K562 (cell line): ENCODE results near the gene USP13. TPM values are rescaled to one million over a fixed set of nuclear protein-coding genes. Genes with fewer than 3 reads are reported as not detected.

Experiments used
- CTBP1 ChIP-seq: fragments of 450-650 bp; IDR thresholded peaks from 2 replicates; pipeline ENCODE4 v1.6.1; 2016; ENCODE audit warnings: borderline replicate concordance
- EGR1 ChIP-seq: fragments of 450-650 bp; conservative IDR thresholded peaks from 2 replicates; pipeline ENCODE4 v1.6.1; 2017; ENCODE audit warnings: mild to moderate bottlenecking
- GATA2 ChIP-seq: sonication (generic); formaldehyde crosslinking; IDR thresholded peaks from 2 replicates; pipeline ENCODE4 v1.4.0; 2020; ENCODE audit warnings: mild to moderate bottlenecking, missing genetic modification reagents
- HCFC1 ChIP-seq: IDR thresholded peaks from 2 replicates; pipeline ENCODE4 v1.6.1; 2012; ENCODE audit warnings: low read depth, low read length, improper control_type of control experiment
- MGA ChIP-seq: fragments of 450-650 bp; IDR thresholded peaks from 2 replicates; pipeline ENCODE4 v1.6.1; 2016; ENCODE audit warnings: mild to moderate bottlenecking, moderate library complexity
- MITF ChIP-seq: IDR thresholded peaks from 2 replicates; pipeline ENCODE4 v1.6.1; 2014; ENCODE audit warnings: antibody characterized with exemption
- PREB ChIP-seq: sonication (generic); formaldehyde crosslinking; IDR thresholded peaks from 2 replicates; pipeline ENCODE4 v1.8.1; 2023; ENCODE audit warnings: mild to moderate bottlenecking, missing genetic modification reagents
- RFX5 ChIP-seq: IDR thresholded peaks from 2 replicates; pipeline ENCODE4 v1.6.1; 2011; ENCODE audit warnings: low read depth, mild to moderate bottlenecking, improper control_type of control experiment, low read length
- ZC3H11A ChIP-seq: IDR thresholded peaks from 2 replicates; pipeline ENCODE4 v1.6.1; 2012; ENCODE audit warnings: low read depth, low read length, improper control_type of control experiment
- ZNF282 ChIP-seq: sonication (generic); formaldehyde crosslinking; IDR thresholded peaks from 2 replicates; pipeline ENCODE4 v1.8.1; 2023; ENCODE audit warnings: missing genetic modification reagents
- ZNF347 ChIP-seq: fragments of 450-650 bp; formaldehyde crosslinking; IDR thresholded peaks from 2 replicates; pipeline ENCODE4 v1.4.0; 2020; ENCODE audit warnings: low read depth, mild to moderate bottlenecking, moderate library complexity
- ZNF395 ChIP-seq: fragments of 200-800 bp; sonication (Bioruptor generic); IDR thresholded peaks from 2 replicates; pipeline ENCODE4 v1.6.1; 2017; ENCODE audit warnings: missing genetic modification characterization, missing compliant biosample characterization
- ZNF431 ChIP-seq: sonication (generic); formaldehyde crosslinking; IDR thresholded peaks from 2 replicates; pipeline ENCODE4 v1.8.0; 2022; ENCODE audit warnings: mild to moderate bottlenecking, missing genetic modification reagents
- polyA plus RNA-seq, 8 experiments: library from polyadenylated mRNA; depleted of rRNA in 4 of 8; stranded (reverse) in 5 of 8; unstranded in 3 of 8; fragments of >200 nt; fragmentation: Nextera tagmentation in 2 of 8; fragmentation: Illumina TruSeq in 1 of 8; extraction: Ambion mirVana in 2 of 8; extraction: Trizol in 1 of 8; gene quantifications; 2 replicates each; pipeline versions ENCODE4 v1.2.1 to v1.2.3, GENCODE V29; 2011 to 2014; ENCODE audit warnings: inconsistent platforms in 1 of 8, missing spikeins in 1 of 8
- total RNA-seq, 7 experiments: library from RNA; depleted of rRNA in 6 of 7; stranded (reverse); fragments of >200 nt in 6 of 7; fragmentation: Illumina TruSeq in 2 of 7; extraction: Trizol in 2 of 7; gene quantifications; 2 replicates each; pipeline versions ENCODE4 v1.2.1 to v1.2.3, GENCODE V29; 2011 to 2021; ENCODE audit warnings: low replicate concordance in 1 of 7

USP13 gene
- total and polyA plus RNA-seq, 9 of the 15 experiments (the other 6 are each of a cell fraction or from before 2014, with no cell fraction given): 0.11 to 2.3 (median 0.51) TPM

- peak; percentile 42; the same call in 1 of the 2 replicates for TF ChIP-seq MGA
- no peak for TF ChIP-seq PREB (CRISPR knock-in tag)
- no peak for TF ChIP-seq RFX5
- no peak for TF ChIP-seq ZNF282 (CRISPR knock-in tag)
- TF ChIP-seq HCFC1: no peak
- TF ChIP-seq EGR1: no peak
- no peak for TF ChIP-seq ZNF347 (CRISPR knock-in tag)
- TF ChIP-seq GATA2 (CRISPR knock-in tag): no peak
- no peak for TF ChIP-seq ZNF395 (CRISPR knock-in tag)
- TF ChIP-seq MITF: no peak
- TF ChIP-seq ZC3H11A: no peak
- peak; percentile 55; the same call in 1 of the 2 replicates for TF ChIP-seq CTBP1
- no peak for TF ChIP-seq ZNF431 (CRISPR knock-in tag)
These were observed 407 bp downstream of the USP13 start (continued) for GRCh38 chr3:179653096-179653797.
